Karpas-422 (cell line): Measurements from ENCODE around the gene KRTAP26-1. TPM values are rescaled to one million over a fixed set of nuclear protein-coding genes. Genes with fewer than 3 reads are reported as not detected.

Source experiments
- small RNA-seq: library from RNA; depleted of rRNA; stranded (forward); fragments of <200 nt; gene quantifications from one replicate; pipeline ENCODE3, GENCODE V24; 2014
- total RNA-seq: library from RNA; depleted of rRNA; stranded (reverse); fragments of >200 nt; shearing (Covaris generic); gene quantifications from 2 replicates; pipeline ENCODE4 v1.2.3, GENCODE V29; 2014; ENCODE audit warnings: low replicate concordance; rRNA removed

Gene KRTAP26-1
- total RNA-seq, 1 experiment from 2014 or later: not detected

Small RNA genes within 50 kb of the gene (small RNA-seq; reads per million reads assigned to genes)
- not detected for gene KRTAP23-1

Other genes starting within 250 kb of the KRTAP26-1 start
- gene CLDN17, start 153.5 kb downstream of the KRTAP26-1 start, total RNA-seq: not detected in 2 replicates
- not detected in 2 replicates for gene CLDN8, start 104.2 kb downstream of the KRTAP26-1 start, total RNA-seq
- not detected in 2 replicates for gene KRTAP24-1, start 37.4 kb downstream of the KRTAP26-1 start, total RNA-seq
- gene KRTAP25-1, start 30.8 kb downstream of the KRTAP26-1 start, total RNA-seq: not detected in 2 replicates
- not detected in 2 replicates for gene KRTAP27-1, start 17.4 kb upstream of the KRTAP26-1 start, total RNA-seq
- gene KRTAP23-1, start 28.3 kb upstream of the KRTAP26-1 start, total RNA-seq: not detected in 2 replicates
- not detected in 2 replicates for gene KRTAP13-2, start 52.0 kb upstream of the KRTAP26-1 start, total RNA-seq
- gene KRTAP13-1, start 75.7 kb upstream of the KRTAP26-1 start, total RNA-seq: not detected in 2 replicates
- not detected in 2 replicates for gene KRTAP13-3, start 105.6 kb upstream of the KRTAP26-1 start, total RNA-seq
- gene KRTAP13-4, start 109.9 kb upstream of the KRTAP26-1 start, total RNA-seq: not detected in 2 replicates
- gene KRTAP15-1, start 120.0 kb upstream of the KRTAP26-1 start, total RNA-seq: not detected in 2 replicates
- gene KRTAP19-1, start 160.1 kb upstream of the KRTAP26-1 start, total RNA-seq: not detected in 2 replicates
- gene KRTAP19-2, start 167.1 kb upstream of the KRTAP26-1 start, total RNA-seq: not detected in 2 replicates
- not detected in 2 replicates for gene KRTAP19-3, start 171.7 kb upstream of the KRTAP26-1 start, total RNA-seq
- not detected in 2 replicates for gene KRTAP19-4, start 176.8 kb upstream of the KRTAP26-1 start, total RNA-seq
- gene KRTAP19-5, start 181.8 kb upstream of the KRTAP26-1 start, total RNA-seq: not detected in 2 replicates
- not detected in 2 replicates for gene KRTAP19-6, start 221.5 kb upstream of the KRTAP26-1 start, total RNA-seq
- gene KRTAP19-7, start 241.0 kb upstream of the KRTAP26-1 start, total RNA-seq: not detected in 2 replicates